Endodermal cell (in vitro differentiated cells): ENCODE results near the gene CDK4. TPM values are rescaled to one million over a fixed set of nuclear protein-coding genes. Genes with fewer than 3 reads are reported as not detected.

ENCODE experiments used
- DNase-seq: peaks from one replicate; pipeline ENCODE4 v3.0.0-alpha.2; 2017
- H3K27ac ChIP-seq: 2 replicates; pipeline ENCODE4 v1.5.1; 2013; ENCODE audit warnings: mild to moderate bottlenecking, low read depth, low read length, moderate library complexity
- H3K27me3 ChIP-seq: 2 replicates; pipeline ENCODE4 v1.6.1; 2013; ENCODE audit warnings: mild to moderate bottlenecking, low read length, moderate library complexity; ENCODE audit not compliant: insufficient read depth, control insufficient read depth, poor library complexity, severe bottlenecking
- H3K36me3 ChIP-seq: 2 replicates; pipeline ENCODE4 v1.7.0; 2013; ENCODE audit warnings: mild to moderate bottlenecking, low read length, moderate library complexity; ENCODE audit not compliant: control insufficient read depth, insufficient read depth
- H3K4me1 ChIP-seq: one replicate; pipeline ENCODE4 v1.7.0; 2013; ENCODE audit warnings: low read length; ENCODE audit not compliant: control insufficient read depth, insufficient read depth
- H3K4me3 ChIP-seq: 2 replicates; pipeline ENCODE4 v1.5.1; 2013; ENCODE audit warnings: mild to moderate bottlenecking, low read length, moderate library complexity
- H3K9ac ChIP-seq: 2 replicates; pipeline ENCODE4 v1.6.1; 2013; ENCODE audit warnings: mild to moderate bottlenecking, low read length, moderate library complexity; ENCODE audit not compliant: poor library complexity, severe bottlenecking; ENCODE audit errors: extremely low read depth
- H3K9me3 ChIP-seq: 2 replicates; pipeline ENCODE4 v1.6.1; 2013; ENCODE audit warnings: mild to moderate bottlenecking, low read length, moderate library complexity; ENCODE audit not compliant: control insufficient read depth
- H3K27ac Mint-ChIP-seq: 2 replicates; pipeline ENCODE4 v1.8.0; 2020; ENCODE audit warnings: mixed read lengths
- H3K27me3 Mint-ChIP-seq: 2 replicates; pipeline ENCODE4 v1.8.0; 2021; ENCODE audit warnings: mild to moderate bottlenecking, mixed read lengths; ENCODE audit not compliant: insufficient read depth
- H3K36me3 Mint-ChIP-seq: 2 replicates; pipeline ENCODE4 v1.8.0; 2020; ENCODE audit warnings: low read depth, mixed read lengths
- H3K4me1 Mint-ChIP-seq: 2 replicates; pipeline ENCODE4 v1.8.0; 2020; ENCODE audit warnings: mixed read lengths
- H3K4me3 Mint-ChIP-seq: 2 replicates; pipeline ENCODE4 v1.8.0; 2020; ENCODE audit warnings: mild to moderate bottlenecking, moderate library complexity, mixed read lengths
- H3K9me3 Mint-ChIP-seq: 2 replicates; pipeline ENCODE4 v1.8.0; 2020; ENCODE audit warnings: mild to moderate bottlenecking, mixed read lengths
- WGBS, 2 experiments: methylation state at CpG; one replicate each; pipeline versions ENCODE4 v1.1.5 to v1.1.7; 2013; ENCODE audit warnings: missing lambda C conversion rate in 2 of 2, mixed read lengths in 1 of 2; ENCODE audit not compliant: insufficient coverage in 1 of 2, insufficient read length in 1 of 2; 5-methylcytosine and 5-hydroxymethylcytosine counted together
- total RNA-seq, 2 donors: library from RNA; stranded (reverse); fragmentation: NEBNext Ultra II Directional in 1 of 2; extraction: Animal tissue kit (Norgen Biotek cat#: 25700) in 1 of 2; gene quantifications; 2 replicates in 1 of 2; 3 replicates in 1 of 2; pipeline ENCODE4 v1.2.1, GENCODE V29; 2021
- TF ChIP-seq, protein P1 (sequence below): fragments of 200-600 bp; sonication (generic); conservative IDR thresholded peaks from 2 replicates; pipeline ENCODE4 v1.5.0; 2021; ENCODE audit warnings: antibody characterized with exemption, mild to moderate bottlenecking

The CDK4 gene
- total RNA-seq, 2 donors from 2014 or later: 144 to 186 TPM

GRCh38 chr12:57720606-57721595 is 31.2 kb downstream of the CDK4 start:
- 91% methylated on average over 11 of the region's 11 CpGs; no CpG with 5 or more reads in 1 of the 2 experiments for WGBS, 2 experiments
- TF ChIP-seq, protein P1, sequence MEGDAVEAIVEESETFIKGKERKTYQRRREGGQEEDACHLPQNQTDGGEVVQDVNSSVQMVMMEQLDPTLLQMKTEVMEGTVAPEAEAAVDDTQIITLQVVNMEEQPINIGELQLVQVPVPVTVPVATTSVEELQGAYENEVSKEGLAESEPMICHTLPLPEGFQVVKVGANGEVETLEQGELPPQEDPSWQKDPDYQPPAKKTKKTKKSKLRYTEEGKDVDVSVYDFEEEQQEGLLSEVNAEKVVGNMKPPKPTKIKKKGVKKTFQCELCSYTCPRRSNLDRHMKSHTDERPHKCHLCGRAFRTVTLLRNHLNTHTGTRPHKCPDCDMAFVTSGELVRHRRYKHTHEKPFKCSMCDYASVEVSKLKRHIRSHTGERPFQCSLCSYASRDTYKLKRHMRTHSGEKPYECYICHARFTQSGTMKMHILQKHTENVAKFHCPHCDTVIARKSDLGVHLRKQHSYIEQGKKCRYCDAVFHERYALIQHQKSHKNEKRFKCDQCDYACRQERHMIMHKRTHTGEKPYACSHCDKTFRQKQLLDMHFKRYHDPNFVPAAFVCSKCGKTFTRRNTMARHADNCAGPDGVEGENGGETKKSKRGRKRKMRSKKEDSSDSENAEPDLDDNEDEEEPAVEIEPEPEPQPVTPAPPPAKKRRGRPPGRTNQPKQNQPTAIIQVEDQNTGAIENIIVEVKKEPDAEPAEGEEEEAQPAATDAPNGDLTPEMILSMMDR: no peak
- Mint-ChIP-seq H3K27ac (no peak overlapping the region), H3K4me3 (no peak overlapping the region), H3K9me3 (no peaks in the 10 kb centered on the region), H3K36me3 (peaks cover 45% of the 10 kb centered on the region), H3K27me3 (peaks cover 32% of the 10 kb centered on the region), H3K4me1 (no peaks in the 10 kb centered on the region)
- Histone ChIP-seq H3K9me3 (no peaks in the 10 kb centered on the region), H3K9ac (no peak overlapping the region), H3K27me3 (peaks cover 32% of the 10 kb centered on the region), H3K4me3 (no peak overlapping the region), H3K4me1 (no peaks in the 10 kb centered on the region), H3K36me3 (peaks cover 27% of the 10 kb centered on the region), H3K27ac (no peak overlapping the region)
- no peak for DNase-seq

GRCh38 chr12:57719777-57720605 is 32.1 kb downstream of the CDK4 start:
- Mint-ChIP-seq H3K36me3 (peaks cover 49% of the 10 kb centered on the region), H3K9me3 (no peaks in the 10 kb centered on the region), H3K4me1 (no peaks in the 10 kb centered on the region), H3K27me3 (peaks cover 24% of the 10 kb centered on the region), H3K27ac (no peak overlapping the region), H3K4me3 (no peak overlapping the region)
- Histone ChIP-seq H3K9me3 (no peaks in the 10 kb centered on the region), H3K36me3 (peaks cover 27% of the 10 kb centered on the region), H3K4me3 (no peak overlapping the region), H3K27ac (no peak overlapping the region), H3K9ac (no peak overlapping the region), H3K27me3 (peaks cover 24% of the 10 kb centered on the region), H3K4me1 (no peaks in the 10 kb centered on the region)
- TF ChIP-seq, protein P1: no peak
- no peak for DNase-seq
- WGBS, 2 experiments: 92 to 97% methylated on average over 10 to 19 of the region's 20 CpGs

DNA sequence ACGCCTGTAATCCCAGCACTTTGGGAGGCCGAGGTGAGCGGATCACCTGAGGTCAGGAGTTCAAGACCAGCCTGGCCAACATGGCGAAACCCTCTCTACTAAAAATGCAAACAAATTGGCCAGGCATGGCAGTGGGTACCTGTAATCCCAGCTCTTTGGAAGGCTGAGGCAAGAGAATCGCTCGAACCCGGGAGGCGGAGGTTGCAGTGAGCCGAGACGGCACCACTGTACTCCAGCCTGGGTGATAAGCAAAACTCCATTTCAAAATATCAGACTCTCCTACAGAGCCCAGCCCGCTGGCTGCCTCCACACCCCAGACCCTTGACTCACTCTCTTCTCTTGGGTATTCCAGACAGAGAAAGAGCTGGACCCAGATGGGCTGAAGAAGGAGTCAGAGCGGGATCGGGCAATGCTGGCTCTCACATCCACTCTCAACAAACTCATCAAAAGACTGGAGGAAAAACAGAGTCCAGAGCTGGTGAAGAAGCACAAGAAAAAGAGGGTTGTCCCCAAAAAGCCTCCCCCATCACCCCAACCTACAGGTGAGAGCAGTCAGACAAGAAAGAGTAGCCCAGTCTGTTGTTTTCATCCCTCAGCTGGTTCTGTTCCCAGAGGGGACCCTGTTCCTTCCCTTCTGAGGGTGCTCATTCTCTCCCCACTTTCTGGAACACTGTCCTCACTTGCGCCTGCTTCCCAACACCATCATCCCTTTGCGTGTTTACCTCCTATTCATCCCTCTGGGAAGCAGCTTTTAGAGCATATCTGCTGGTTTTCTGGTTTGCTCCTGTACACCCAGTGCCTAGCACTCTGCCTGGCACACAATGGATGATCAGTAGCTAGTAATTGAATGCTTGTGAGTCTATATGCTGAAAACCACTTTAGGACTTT is 33.2 kb downstream of the CDK4 start:
- Mint-ChIP-seq H3K27ac (no peak overlapping the region), H3K4me3 (no peak overlapping the region), H3K4me1 (no peaks in the 10 kb centered on the region), H3K9me3 (no peaks in the 10 kb centered on the region), H3K36me3 (peaks cover 49% of the 10 kb centered on the region), H3K27me3 (peaks cover 13% of the 10 kb centered on the region)
- no peak for DNase-seq
- peaks cover 27% of the 10 kb centered on the region for H3K36me3 ChIP-seq
- no peaks in the 10 kb centered on the region for H3K4me1 ChIP-seq
- peaks cover 13% of the 10 kb centered on the region for H3K27me3 ChIP-seq
- H3K9ac ChIP-seq: no peak overlapping the region
- H3K4me3 ChIP-seq: no peak overlapping the region
- H3K9me3 ChIP-seq: no peaks in the 10 kb centered on the region
- WGBS, 2 experiments: 95 to 96% methylated on average over 11 to 15 of the region's 15 CpGs
- TF ChIP-seq, protein P1: no peak
- no peak overlapping the region for H3K27ac ChIP-seq
